IMR-90 (cell line): Measurements from ENCODE around the gene DUSP22.

ENCODE experiments used
- BHLHE40 ChIP-seq: fragments of 150-350 bp; IDR thresholded peaks from 2 replicates; pipeline ENCODE4 v1.6.1; 2016; ENCODE audit warnings: mild to moderate bottlenecking, low read depth, low read length
- CEBPB ChIP-seq: IDR thresholded peaks from 2 replicates; pipeline ENCODE4 v1.6.1; 2012; ENCODE audit warnings: low read depth, low read length, improper control_type of control experiment
- CHD1 ChIP-seq: IDR thresholded peaks from 2 replicates; pipeline ENCODE4 v1.6.1; 2012; ENCODE audit warnings: low read depth, low read length, improper control_type of control experiment
- FOS ChIP-seq: fragments of 150-350 bp; IDR thresholded peaks from 2 replicates; pipeline ENCODE4 v1.6.1; 2016; ENCODE audit warnings: low read depth, low read length
- MAFK ChIP-seq: IDR thresholded peaks from 2 replicates; pipeline ENCODE4 v1.6.1; 2012; ENCODE audit warnings: low read depth, low read length, improper control_type of control experiment
- MXI1 ChIP-seq: IDR thresholded peaks from 2 replicates; pipeline ENCODE4 v1.6.1; 2012; ENCODE audit warnings: low read depth, mild to moderate bottlenecking, low read length, moderate library complexity, borderline replicate concordance
- POLR2A ChIP-seq: IDR thresholded peaks from 2 replicates; pipeline ENCODE4 v1.6.1; 2012; ENCODE audit warnings: mild to moderate bottlenecking, low read depth, low read length
- RAD21 ChIP-seq: IDR thresholded peaks from 2 replicates; pipeline ENCODE4 v1.6.1; 2012; ENCODE audit warnings: low read length, improper control_type of control experiment
- RCOR1 ChIP-seq: IDR thresholded peaks from 2 replicates; pipeline ENCODE4 v1.6.1; 2012; ENCODE audit warnings: mild to moderate bottlenecking, low read length, improper control_type of control experiment; ENCODE audit not compliant: insufficient replicate concordance
- RFX5 ChIP-seq: IDR thresholded peaks from 2 replicates; pipeline ENCODE4 v1.8.0; 2012; ENCODE audit warnings: low read depth, mild to moderate bottlenecking, low read length, moderate library complexity
- SMC3 ChIP-seq: fragments of 150-350 bp; IDR thresholded peaks from 2 replicates; pipeline ENCODE4 v1.6.1; 2016; ENCODE audit warnings: low read depth, mild to moderate bottlenecking, antibody characterized with exemption, low read length, moderate library complexity
- TF ChIP-seq, protein P1 (sequence below): conservative IDR thresholded peaks from 2 replicates; pipeline ENCODE4 v1.5.1; 2012; ENCODE audit warnings: mild to moderate bottlenecking, low read depth, low read length, improper control_type of control experiment
- TF ChIP-seq, protein P2 (sequence below): fragments of 150-350 bp; IDR thresholded peaks from 2 replicates; pipeline ENCODE4 v1.6.1; 2017; ENCODE audit warnings: mild to moderate bottlenecking, antibody characterized with exemption, low read length, low read depth

GRCh38 chr6:357791-358341 lies 65.6 kb downstream of the DUSP22 start:
- TF ChIP-seq, protein P1, sequence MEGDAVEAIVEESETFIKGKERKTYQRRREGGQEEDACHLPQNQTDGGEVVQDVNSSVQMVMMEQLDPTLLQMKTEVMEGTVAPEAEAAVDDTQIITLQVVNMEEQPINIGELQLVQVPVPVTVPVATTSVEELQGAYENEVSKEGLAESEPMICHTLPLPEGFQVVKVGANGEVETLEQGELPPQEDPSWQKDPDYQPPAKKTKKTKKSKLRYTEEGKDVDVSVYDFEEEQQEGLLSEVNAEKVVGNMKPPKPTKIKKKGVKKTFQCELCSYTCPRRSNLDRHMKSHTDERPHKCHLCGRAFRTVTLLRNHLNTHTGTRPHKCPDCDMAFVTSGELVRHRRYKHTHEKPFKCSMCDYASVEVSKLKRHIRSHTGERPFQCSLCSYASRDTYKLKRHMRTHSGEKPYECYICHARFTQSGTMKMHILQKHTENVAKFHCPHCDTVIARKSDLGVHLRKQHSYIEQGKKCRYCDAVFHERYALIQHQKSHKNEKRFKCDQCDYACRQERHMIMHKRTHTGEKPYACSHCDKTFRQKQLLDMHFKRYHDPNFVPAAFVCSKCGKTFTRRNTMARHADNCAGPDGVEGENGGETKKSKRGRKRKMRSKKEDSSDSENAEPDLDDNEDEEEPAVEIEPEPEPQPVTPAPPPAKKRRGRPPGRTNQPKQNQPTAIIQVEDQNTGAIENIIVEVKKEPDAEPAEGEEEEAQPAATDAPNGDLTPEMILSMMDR: no peak
- no peak for TF ChIP-seq CEBPB
- no peak for TF ChIP-seq POLR2A
- TF ChIP-seq SMC3: no peak
- TF ChIP-seq MAFK: no peak
- no peak for TF ChIP-seq RFX5
- TF ChIP-seq, protein P2, sequence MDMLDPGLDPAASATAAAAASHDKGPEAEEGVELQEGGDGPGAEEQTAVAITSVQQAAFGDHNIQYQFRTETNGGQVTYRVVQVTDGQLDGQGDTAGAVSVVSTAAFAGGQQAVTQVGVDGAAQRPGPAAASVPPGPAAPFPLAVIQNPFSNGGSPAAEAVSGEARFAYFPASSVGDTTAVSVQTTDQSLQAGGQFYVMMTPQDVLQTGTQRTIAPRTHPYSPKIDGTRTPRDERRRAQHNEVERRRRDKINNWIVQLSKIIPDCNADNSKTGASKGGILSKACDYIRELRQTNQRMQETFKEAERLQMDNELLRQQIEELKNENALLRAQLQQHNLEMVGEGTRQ: no peak
- no peak for TF ChIP-seq MXI1
- TF ChIP-seq CHD1: no peak
- no peak for TF ChIP-seq FOS
- TF ChIP-seq BHLHE40: no peak
- no peak for TF ChIP-seq RCOR1
- TF ChIP-seq RAD21: no peak
